ENCODE results near the gene FKBP1C.

The FKBP1C gene

GRCh38 chr6:63261820-63262219 lies 50.6 kb downstream of the FKBP1C start:
- no peak for TF ChIP-seq CTCF (IDR thresholded peaks at IDR 0.05; ENCODE audit: insufficient read depth, low read length, poor library complexity, severe bottlenecking)
- H3K4me3 ChIP-seq (replicated peaks; ENCODE audit: low read depth, low read length) = no peak overlapping the region

More at GRCh38 chr6:63261820-63262219, 50.6 kb downstream of the FKBP1C start:
- Histone ChIP-seq H3K27me3 (replicated peaks; ENCODE audit: control insufficient read depth, insufficient read depth, low read length) (no peaks in the 10 kb centered on the region), H3K36me3 (ENCODE audit: control insufficient read depth, insufficient read depth, low read length) (no peaks in the 10 kb centered on the region)
- no peak for DNase-seq (ENCODE audit: extremely low read depth, insufficient read length)
